ENCODE data around the gene SDHB.

GRCh38 chr1:16973215-16973614 is 80.6 kb downstream of the SDHB start:
- TF ChIP-seq, protein P1, sequence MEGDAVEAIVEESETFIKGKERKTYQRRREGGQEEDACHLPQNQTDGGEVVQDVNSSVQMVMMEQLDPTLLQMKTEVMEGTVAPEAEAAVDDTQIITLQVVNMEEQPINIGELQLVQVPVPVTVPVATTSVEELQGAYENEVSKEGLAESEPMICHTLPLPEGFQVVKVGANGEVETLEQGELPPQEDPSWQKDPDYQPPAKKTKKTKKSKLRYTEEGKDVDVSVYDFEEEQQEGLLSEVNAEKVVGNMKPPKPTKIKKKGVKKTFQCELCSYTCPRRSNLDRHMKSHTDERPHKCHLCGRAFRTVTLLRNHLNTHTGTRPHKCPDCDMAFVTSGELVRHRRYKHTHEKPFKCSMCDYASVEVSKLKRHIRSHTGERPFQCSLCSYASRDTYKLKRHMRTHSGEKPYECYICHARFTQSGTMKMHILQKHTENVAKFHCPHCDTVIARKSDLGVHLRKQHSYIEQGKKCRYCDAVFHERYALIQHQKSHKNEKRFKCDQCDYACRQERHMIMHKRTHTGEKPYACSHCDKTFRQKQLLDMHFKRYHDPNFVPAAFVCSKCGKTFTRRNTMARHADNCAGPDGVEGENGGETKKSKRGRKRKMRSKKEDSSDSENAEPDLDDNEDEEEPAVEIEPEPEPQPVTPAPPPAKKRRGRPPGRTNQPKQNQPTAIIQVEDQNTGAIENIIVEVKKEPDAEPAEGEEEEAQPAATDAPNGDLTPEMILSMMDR (conservative IDR thresholded peaks at IDR 0.05) = no peak
- TF ChIP-seq ZFX (IDR thresholded peaks at IDR 0.05) = no peak

Measured in C4-2B (cell line).